Lower lobe of right lung (tissue), 2 donors: ENCODE results near the gene RXRG. TPM values are rescaled to one million over a fixed set of nuclear protein-coding genes. Genes with fewer than 3 reads are reported as not detected.

ENCODE experiments used
- ATAC-seq, 2 donors: fragments of 200-7000 bp; cut with Tn5 transposase; one replicate each; pipeline ENCODE4 v1.9.1; 2020 to 2022; ENCODE audit warnings: mild to moderate bottlenecking in 2 of 2, moderate library complexity in 2 of 2
- DNase-seq: peaks from one replicate; pipeline ENCODE4 v3.0.0-alpha.2; 2020
- H3K27ac ChIP-seq: fragments of 200-600 bp; one replicate; pipeline ENCODE4 v1.8.0; 2022
- H3K27me3 ChIP-seq: fragments of 200-600 bp; one replicate; pipeline ENCODE4 v1.8.0; 2022; ENCODE audit warnings: low read depth
- H3K36me3 ChIP-seq: fragments of 200-600 bp; one replicate; pipeline ENCODE4 v1.8.0; 2022; ENCODE audit warnings: mild to moderate bottlenecking
- H3K4me1 ChIP-seq: fragments of 200-600 bp; one replicate; pipeline ENCODE4 v1.8.0; 2022
- H3K4me3 ChIP-seq: fragments of 200-600 bp; one replicate; pipeline ENCODE4 v1.8.0; 2022; ENCODE audit warnings: mild to moderate bottlenecking
- H3K9me3 ChIP-seq: fragments of 200-600 bp; one replicate; pipeline ENCODE4 v1.8.0; 2022
- CTCF ChIP-seq: fragments of 200-600 bp; IDR thresholded peaks from one replicate; pipeline ENCODE4 v1.8.0; 2022; ENCODE audit warnings: antibody characterized with exemption, mild to moderate bottlenecking
- intact Hi-C: fragments of 100-400 bp; cut with DNase I; formaldehyde crosslinking; loops from one replicate; pipeline ENCODE4 v1.11.0; 2022
- long read RNA-seq: library from polyadenylated mRNA; unstranded; transcript quantifications from one replicate; pipeline ENCODE4 v2.0.0, GENCODE V29; 2021
- total RNA-seq: library from RNA; stranded (reverse); fragmentation: NEBNext Ultra II Directional; extraction: Animal tissue kit (Norgen Biotek cat#: 25700); gene quantifications from one replicate; pipeline ENCODE4 v1.2.1, GENCODE V29; 2021
- donor health status: DM: no; HTN: yes; CAD: no; lungs with severe emphysema.

RXRG gene
- 8.4 TPM for total RNA-seq
- long read RNA-seq, transcript RXRG-201 (10 exons, 2,041 nt) = major isoform, 17 of 19 reads
- long read RNA-seq, partial matches to known transcripts = 2 of 19 reads
- long read RNA-seq, other reads (novel, unspliced or antisense) = 0 of 19 reads

GRCh38 chr1:165444897-165445370, at the start of gene RXRG:
Gene RXRG, minus strand, starts transcription at chr1:165445126. Its CDS starts 233 bp downstream, at chr1:165444893.
- H3K9me3 ChIP-seq = no peaks in the 10 kb centered on the region
- peak; percentile 67 for DNase-seq
- no peaks in the 10 kb centered on the region for H3K36me3 ChIP-seq
- ATAC-seq = peak; percentile 75 to 85
- no peak for TF ChIP-seq CTCF
- peaks cover 10% of the 10 kb centered on the region for H3K27me3 ChIP-seq
- peaks cover 19% of the 10 kb centered on the region for H3K4me1 ChIP-seq
- peak within 1 kb of the TSS; percentile 47 for H3K4me3 ChIP-seq
- peak within 1 kb of the TSS; percentile 10 for H3K27ac ChIP-seq
- intact Hi-C loops = no loop called here

- no peaks in the 10 kb centered on the region for H3K9me3 ChIP-seq
- ATAC-seq (no peak), DNase-seq (no peak)
- intact Hi-C loops = no loop called here
- TF ChIP-seq CTCF = no peak
- H3K4me3 ChIP-seq = no peak overlapping the region
- no peaks in the 10 kb centered on the region for H3K36me3 ChIP-seq
- no peaks in the 10 kb centered on the region for H3K4me1 ChIP-seq
- no peaks in the 10 kb centered on the region for H3K27me3 ChIP-seq
- no peak overlapping the region for H3K27ac ChIP-seq
Measured at GRCh38 chr1:165492845-165493373, 48.0 kb upstream of the RXRG start.

GRCh38 chr1:165490175-165490574, 45.2 kb upstream of the RXRG start:
- Histone ChIP-seq H3K4me1 (no peaks in the 10 kb centered on the region), H3K4me3 (no peak overlapping the region), H3K27ac (no peak overlapping the region), H3K36me3 (no peaks in the 10 kb centered on the region), H3K9me3 (no peaks in the 10 kb centered on the region), H3K27me3 (no peaks in the 10 kb centered on the region)
- ATAC-seq (no peak), DNase-seq (no peak)
- intact Hi-C loops = no loop called here
- TF ChIP-seq CTCF = no peak

GRCh38 chr1:165487921-165488320, 43.0 kb upstream of the RXRG start:
- no peak for TF ChIP-seq CTCF
- intact Hi-C loops = no loop called here
- H3K9me3 ChIP-seq = no peaks in the 10 kb centered on the region
- no peak overlapping the region for H3K4me3 ChIP-seq
- ATAC-seq (no peak), DNase-seq (no peak)
- no peaks in the 10 kb centered on the region for H3K36me3 ChIP-seq
- H3K4me1 ChIP-seq = no peaks in the 10 kb centered on the region
- H3K27ac ChIP-seq = no peak overlapping the region
- no peaks in the 10 kb centered on the region for H3K27me3 ChIP-seq

GRCh38 chr1:165486663-165487062, 41.7 kb upstream of the RXRG start:
- Histone ChIP-seq H3K9me3 (no peaks in the 10 kb centered on the region), H3K27me3 (no peaks in the 10 kb centered on the region), H3K27ac (no peak overlapping the region), H3K36me3 (no peaks in the 10 kb centered on the region), H3K4me1 (no peaks in the 10 kb centered on the region), H3K4me3 (no peak overlapping the region)
- DNase-seq = no peak
- no peak for ATAC-seq
- intact Hi-C loops = no loop called here
- no peak for TF ChIP-seq CTCF
